ENCODE measurements around the gene PHACTR1.

GRCh38 chr6:13025893-13026499 is 309.4 kb downstream of the PHACTR1 start:
- TF ChIP-seq, protein P1, sequence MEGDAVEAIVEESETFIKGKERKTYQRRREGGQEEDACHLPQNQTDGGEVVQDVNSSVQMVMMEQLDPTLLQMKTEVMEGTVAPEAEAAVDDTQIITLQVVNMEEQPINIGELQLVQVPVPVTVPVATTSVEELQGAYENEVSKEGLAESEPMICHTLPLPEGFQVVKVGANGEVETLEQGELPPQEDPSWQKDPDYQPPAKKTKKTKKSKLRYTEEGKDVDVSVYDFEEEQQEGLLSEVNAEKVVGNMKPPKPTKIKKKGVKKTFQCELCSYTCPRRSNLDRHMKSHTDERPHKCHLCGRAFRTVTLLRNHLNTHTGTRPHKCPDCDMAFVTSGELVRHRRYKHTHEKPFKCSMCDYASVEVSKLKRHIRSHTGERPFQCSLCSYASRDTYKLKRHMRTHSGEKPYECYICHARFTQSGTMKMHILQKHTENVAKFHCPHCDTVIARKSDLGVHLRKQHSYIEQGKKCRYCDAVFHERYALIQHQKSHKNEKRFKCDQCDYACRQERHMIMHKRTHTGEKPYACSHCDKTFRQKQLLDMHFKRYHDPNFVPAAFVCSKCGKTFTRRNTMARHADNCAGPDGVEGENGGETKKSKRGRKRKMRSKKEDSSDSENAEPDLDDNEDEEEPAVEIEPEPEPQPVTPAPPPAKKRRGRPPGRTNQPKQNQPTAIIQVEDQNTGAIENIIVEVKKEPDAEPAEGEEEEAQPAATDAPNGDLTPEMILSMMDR (IDR thresholded peaks at IDR 0.05): no peak
- TF ChIP-seq POLR2A (IDR thresholded peaks at IDR 0.05): no peak
